ENCODE data around the gene ORAI3. TPM values are rescaled to one million over a fixed set of nuclear protein-coding genes. Genes with fewer than 3 reads are reported as not detected.

Gene ORAI3
- polyA plus RNA-seq, 1 of the 3 experiments (the other 2 are of a cell fraction): 29.0 TPM

DNA sequence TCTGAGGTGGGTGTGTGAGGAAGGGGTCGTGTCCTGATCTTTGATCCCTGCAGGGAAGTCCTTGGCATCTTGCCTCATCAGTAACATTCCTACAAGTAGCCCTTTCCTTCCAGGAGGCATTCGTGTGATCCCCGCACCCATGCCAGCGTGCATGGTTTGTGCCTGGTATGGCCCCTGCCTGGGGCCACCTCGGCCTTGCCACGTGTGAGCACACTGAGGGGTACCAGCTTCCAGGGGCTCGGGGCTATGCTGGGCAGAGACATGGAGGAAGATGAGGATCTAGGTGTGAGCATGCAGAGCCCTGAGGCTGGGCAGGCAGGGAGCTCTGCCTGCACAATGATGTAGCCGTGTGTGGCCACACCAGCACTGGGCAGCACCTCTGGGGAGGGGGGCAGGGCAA is 42.2 kb downstream of the ORAI3 start:
- no peak overlapping the region for H3K9ac ChIP-seq
- H3K9me2 ChIP-seq: no peaks in the 10 kb centered on the region
- ChIA-PET POLR2A (no interaction called here), CTCF (no interaction called here)
- DNase-seq: no peak
- H3K4me2 ChIP-seq: no peak overlapping the region
- H3K4me3 ChIP-seq (ENCODE audit: low read depth in 2 of 2, low read length in 1 of 2): no peak overlapping the region
- H3K4me1 ChIP-seq (ENCODE audit: control insufficient read depth in 1 of 2, insufficient read depth in 2 of 2, low read depth in 1 of 2, low read length in 1 of 2): peaks cover 0 to 5% of the 10 kb centered on the region in 2 experiments; a peak in 1 of 4 replicates
- no peak overlapping the region for H3K27ac ChIP-seq (ENCODE audit: low read depth in 2 of 2, low read length in 1 of 2)
- no peaks in the 10 kb centered on the region for H3K9me3 ChIP-seq
- TF ChIP-seq, protein P1, sequence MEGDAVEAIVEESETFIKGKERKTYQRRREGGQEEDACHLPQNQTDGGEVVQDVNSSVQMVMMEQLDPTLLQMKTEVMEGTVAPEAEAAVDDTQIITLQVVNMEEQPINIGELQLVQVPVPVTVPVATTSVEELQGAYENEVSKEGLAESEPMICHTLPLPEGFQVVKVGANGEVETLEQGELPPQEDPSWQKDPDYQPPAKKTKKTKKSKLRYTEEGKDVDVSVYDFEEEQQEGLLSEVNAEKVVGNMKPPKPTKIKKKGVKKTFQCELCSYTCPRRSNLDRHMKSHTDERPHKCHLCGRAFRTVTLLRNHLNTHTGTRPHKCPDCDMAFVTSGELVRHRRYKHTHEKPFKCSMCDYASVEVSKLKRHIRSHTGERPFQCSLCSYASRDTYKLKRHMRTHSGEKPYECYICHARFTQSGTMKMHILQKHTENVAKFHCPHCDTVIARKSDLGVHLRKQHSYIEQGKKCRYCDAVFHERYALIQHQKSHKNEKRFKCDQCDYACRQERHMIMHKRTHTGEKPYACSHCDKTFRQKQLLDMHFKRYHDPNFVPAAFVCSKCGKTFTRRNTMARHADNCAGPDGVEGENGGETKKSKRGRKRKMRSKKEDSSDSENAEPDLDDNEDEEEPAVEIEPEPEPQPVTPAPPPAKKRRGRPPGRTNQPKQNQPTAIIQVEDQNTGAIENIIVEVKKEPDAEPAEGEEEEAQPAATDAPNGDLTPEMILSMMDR (IDR thresholded peaks at IDR 0.05): no peak
- TF ChIP-seq EZH2phosphoT487 (IDR thresholded peaks at IDR 0.05; ENCODE audit: borderline replicate concordance, low read depth): no peak
- TF ChIP-seq, protein P2, sequence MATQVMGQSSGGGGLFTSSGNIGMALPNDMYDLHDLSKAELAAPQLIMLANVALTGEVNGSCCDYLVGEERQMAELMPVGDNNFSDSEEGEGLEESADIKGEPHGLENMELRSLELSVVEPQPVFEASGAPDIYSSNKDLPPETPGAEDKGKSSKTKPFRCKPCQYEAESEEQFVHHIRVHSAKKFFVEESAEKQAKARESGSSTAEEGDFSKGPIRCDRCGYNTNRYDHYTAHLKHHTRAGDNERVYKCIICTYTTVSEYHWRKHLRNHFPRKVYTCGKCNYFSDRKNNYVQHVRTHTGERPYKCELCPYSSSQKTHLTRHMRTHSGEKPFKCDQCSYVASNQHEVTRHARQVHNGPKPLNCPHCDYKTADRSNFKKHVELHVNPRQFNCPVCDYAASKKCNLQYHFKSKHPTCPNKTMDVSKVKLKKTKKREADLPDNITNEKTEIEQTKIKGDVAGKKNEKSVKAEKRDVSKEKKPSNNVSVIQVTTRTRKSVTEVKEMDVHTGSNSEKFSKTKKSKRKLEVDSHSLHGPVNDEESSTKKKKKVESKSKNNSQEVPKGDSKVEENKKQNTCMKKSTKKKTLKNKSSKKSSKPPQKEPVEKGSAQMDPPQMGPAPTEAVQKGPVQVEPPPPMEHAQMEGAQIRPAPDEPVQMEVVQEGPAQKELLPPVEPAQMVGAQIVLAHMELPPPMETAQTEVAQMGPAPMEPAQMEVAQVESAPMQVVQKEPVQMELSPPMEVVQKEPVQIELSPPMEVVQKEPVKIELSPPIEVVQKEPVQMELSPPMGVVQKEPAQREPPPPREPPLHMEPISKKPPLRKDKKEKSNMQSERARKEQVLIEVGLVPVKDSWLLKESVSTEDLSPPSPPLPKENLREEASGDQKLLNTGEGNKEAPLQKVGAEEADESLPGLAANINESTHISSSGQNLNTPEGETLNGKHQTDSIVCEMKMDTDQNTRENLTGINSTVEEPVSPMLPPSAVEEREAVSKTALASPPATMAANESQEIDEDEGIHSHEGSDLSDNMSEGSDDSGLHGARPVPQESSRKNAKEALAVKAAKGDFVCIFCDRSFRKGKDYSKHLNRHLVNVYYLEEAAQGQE (IDR thresholded peaks at IDR 0.05; ENCODE audit: low read depth, low read length): no peak
- TF ChIP-seq TAF1 (IDR thresholded peaks at IDR 0.05; ENCODE audit: borderline replicate concordance, low read depth, low read length): no peak
- TF ChIP-seq POLR2AphosphoS5 (IDR thresholded peaks at IDR 0.05; ENCODE audit: low read depth, low read length): no peak
- no peak for TF ChIP-seq TCF12 (IDR thresholded peaks at IDR 0.05)
- no peak for TF ChIP-seq SMC3 (IDR thresholded peaks at IDR 0.05; ENCODE audit: low read depth, low read length)
- TF ChIP-seq, protein P3, sequence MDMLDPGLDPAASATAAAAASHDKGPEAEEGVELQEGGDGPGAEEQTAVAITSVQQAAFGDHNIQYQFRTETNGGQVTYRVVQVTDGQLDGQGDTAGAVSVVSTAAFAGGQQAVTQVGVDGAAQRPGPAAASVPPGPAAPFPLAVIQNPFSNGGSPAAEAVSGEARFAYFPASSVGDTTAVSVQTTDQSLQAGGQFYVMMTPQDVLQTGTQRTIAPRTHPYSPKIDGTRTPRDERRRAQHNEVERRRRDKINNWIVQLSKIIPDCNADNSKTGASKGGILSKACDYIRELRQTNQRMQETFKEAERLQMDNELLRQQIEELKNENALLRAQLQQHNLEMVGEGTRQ (IDR thresholded peaks at IDR 0.05; ENCODE audit: borderline replicate concordance, low read depth, low read length): no peak
- TF ChIP-seq, protein P4, sequence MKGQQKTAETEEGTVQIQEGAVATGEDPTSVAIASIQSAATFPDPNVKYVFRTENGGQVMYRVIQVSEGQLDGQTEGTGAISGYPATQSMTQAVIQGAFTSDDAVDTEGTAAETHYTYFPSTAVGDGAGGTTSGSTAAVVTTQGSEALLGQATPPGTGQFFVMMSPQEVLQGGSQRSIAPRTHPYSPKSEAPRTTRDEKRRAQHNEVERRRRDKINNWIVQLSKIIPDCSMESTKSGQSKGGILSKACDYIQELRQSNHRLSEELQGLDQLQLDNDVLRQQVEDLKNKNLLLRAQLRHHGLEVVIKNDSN (IDR thresholded peaks at IDR 0.05; ENCODE audit: borderline replicate concordance, low read depth): no peak
- no peak for TF ChIP-seq TEAD4 (IDR thresholded peaks at IDR 0.05; ENCODE audit: borderline replicate concordance, insufficient read depth)
- no peak for TF ChIP-seq RAD21 (IDR thresholded peaks at IDR 0.05; ENCODE audit: low read length)
- no peaks in the 10 kb centered on the region for H3F3A ChIP-seq (replicated peaks; ENCODE audit: insufficient read depth)
- no peaks in the 10 kb centered on the region for H4K20me1 ChIP-seq (ENCODE audit: insufficient read depth)
- H2AFZ ChIP-seq (ENCODE audit: low read depth): no peak overlapping the region
- H3K27me3 ChIP-seq (ENCODE audit: insufficient read depth): no peaks in the 10 kb centered on the region
- H3K79me2 ChIP-seq (ENCODE audit: insufficient read depth): no peaks in the 10 kb centered on the region
- peaks cover 0 to 3% of the 10 kb centered on the region in 2 experiments for H3K36me3 ChIP-seq (replicated peaks in 1 of 2; ENCODE audit: control insufficient read depth in 1 of 2, insufficient read depth in 2 of 2, low read length in 1 of 2)
- 71% methylated on average over 4 of the region's 8 CpGs for WGBS (ENCODE audit: low lambda C conversion rate)
